KOPT-K1 (cell line): ENCODE results near the gene FILIP1L.

Experiments
- H3K27ac ChIP-seq: fragments of 200-600 bp; sonication (generic); 2 replicates; pipeline ENCODE4 v1.5.1; 2016; ENCODE audit warnings: antibody characterized with exemption, mild to moderate bottlenecking, low read depth, low read length; ENCODE audit not compliant: poor library complexity, severe bottlenecking
- H3K36me3 ChIP-seq: fragments of 200-600 bp; sonication (generic); 2 replicates; pipeline ENCODE4 v1.5.1; 2017; ENCODE audit warnings: antibody characterized with exemption, mild to moderate bottlenecking, low read length, moderate library complexity; ENCODE audit not compliant: insufficient read depth
- H3K9me3 ChIP-seq: fragments of 200-600 bp; sonication (generic); 2 replicates; pipeline ENCODE4 v1.5.1; 2017; ENCODE audit warnings: antibody characterized with exemption, low read length, mild to moderate bottlenecking; ENCODE audit not compliant: insufficient read depth, poor library complexity, severe bottlenecking

Gene FILIP1L

DNA sequence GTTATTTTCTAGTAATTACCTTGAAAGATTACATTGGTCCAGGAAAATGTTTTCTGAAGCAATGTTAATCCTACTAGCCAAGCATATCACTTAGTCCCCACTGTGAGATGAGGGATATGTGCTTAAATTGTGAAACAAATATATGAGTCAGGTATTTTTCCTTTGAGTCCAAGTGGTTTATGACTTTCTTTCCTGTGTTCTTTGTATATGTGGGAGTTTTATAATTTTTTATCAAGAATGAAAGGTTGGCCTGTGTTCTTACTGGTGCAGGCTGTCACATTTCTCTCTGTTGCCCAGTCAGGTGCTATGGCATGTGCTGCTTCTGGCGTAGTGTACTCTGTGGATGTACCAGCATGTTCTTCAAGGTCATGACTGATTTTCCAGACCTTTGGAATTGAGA, 149.2 kb downstream of the FILIP1L start:
- H3K27ac ChIP-seq = no peak overlapping the region
- no peaks in the 10 kb centered on the region for H3K36me3 ChIP-seq
- H3K9me3 ChIP-seq = no peaks in the 10 kb centered on the region

DNA sequence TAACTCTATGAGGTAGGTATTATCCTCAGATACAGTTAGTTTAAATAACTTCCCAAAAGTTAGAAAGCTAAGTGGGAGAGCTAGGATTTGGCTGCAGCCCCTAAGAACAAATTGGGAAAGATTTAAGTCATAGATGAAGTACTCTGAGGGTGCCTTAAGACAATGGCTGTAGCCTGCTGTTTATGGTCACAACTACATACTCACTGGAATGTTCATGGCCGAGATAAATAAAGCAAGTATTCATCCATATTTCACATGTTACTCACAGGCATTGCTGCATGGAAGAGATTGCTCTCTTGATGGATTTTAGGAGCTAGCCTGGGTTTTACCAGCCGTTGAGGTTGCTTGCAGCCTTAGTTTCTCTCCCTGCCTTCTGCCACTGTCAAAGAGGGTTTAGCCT, 151.6 kb downstream of the FILIP1L start:
- H3K27ac ChIP-seq = no peak overlapping the region

DNA sequence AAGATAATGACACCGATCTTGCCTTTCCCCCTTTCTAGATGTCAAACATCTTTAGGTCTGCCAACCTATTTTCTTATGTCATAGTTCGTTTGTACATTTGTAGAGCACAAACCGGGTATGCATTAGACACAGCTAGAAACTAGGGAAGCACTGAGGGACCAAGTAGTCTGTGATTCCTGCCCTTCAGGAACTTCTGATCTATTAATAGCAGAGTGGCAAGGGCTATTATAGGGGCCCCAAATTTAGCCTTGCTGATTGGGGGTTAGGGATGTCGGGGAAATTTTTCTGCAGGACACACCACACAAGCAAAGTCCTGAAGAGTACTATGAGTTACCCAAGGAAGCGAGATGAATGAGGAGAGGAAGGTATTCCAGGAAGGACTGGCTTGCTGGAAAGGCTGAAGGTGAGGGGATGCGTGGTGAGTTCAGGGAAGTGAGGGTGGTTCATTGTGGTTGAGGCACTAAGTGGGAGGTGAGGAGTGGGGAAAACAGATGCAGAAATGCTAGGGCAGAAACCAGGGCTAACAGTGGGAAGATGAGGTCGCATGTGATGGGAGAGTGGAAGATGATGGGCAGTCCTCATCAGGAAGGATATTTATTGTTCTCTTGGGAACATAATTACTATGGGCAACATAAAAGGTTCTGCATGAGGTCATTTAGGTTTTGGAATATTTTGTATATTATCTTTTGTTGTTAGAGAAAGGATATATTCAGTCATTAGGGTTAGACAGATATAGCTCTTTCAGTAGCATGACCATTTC, 152.4 kb downstream of the FILIP1L start:
- Histone ChIP-seq H3K9me3 (no peaks in the 10 kb centered on the region), H3K36me3 (no peaks in the 10 kb centered on the region), H3K27ac (no peak overlapping the region)

More for the DNA sequence above, 151.6 kb downstream of the FILIP1L start:
- Histone ChIP-seq H3K9me3 (no peaks in the 10 kb centered on the region), H3K36me3 (no peaks in the 10 kb centered on the region)

DNA sequence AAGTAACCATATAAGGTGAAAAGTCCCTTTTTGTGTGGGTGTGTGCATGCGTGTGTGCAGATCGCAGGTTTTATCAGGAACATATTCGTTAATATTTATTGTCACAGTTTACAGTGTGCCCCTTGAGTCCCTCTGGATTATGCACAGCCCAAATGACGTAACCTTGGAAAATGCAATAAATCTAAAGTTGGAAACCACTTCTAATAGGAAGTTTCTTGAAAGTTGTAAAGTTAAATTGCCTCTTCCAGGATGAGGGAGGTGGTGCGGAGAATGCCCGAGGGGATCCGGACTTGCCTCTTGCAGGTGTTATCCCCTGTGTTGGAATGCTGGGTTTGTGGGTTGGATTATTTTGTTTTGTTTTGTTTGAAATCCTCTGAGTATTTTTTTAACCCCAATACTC, 153.4 kb downstream of the FILIP1L start:
- H3K9me3 ChIP-seq = no peaks in the 10 kb centered on the region
- no peak overlapping the region for H3K27ac ChIP-seq
- H3K36me3 ChIP-seq = no peaks in the 10 kb centered on the region

DNA sequence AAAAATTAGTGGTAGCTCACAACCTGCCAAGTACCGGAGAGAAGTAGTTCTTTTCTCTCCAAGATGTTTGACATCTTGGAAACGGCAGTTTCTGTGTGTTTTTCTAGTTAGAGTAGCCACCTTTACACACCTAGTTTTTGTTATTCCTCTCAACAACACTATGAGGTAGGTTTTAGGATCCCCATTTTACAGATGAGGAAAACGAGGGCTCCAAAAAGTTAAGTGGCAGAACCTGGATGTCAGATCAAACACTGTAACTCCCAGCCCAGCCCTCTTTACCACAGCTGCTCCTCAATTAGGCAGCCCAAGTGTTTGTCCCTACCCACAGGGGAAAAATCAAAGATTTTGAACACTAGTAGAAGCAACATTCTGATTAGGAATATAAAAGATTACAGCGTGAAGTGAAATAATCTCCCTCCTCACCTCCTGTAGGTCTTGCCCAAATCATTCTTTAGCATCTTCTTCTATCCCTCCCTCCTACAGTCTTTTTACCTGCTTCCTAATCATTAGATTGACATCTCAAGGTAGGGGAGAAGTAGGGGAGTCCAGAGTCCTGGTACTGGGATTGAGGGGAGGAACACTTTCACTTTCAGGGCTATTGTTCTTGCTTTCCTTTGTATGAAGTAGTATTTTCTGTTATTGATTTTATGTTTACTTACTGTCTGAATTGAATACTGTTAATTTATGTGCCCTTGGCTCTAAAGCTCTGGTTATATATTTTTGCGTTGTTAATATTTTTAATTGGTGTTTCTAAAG, 154.0 kb downstream of the FILIP1L start:
- Histone ChIP-seq H3K36me3 (no peaks in the 10 kb centered on the region), H3K27ac (no peak overlapping the region), H3K9me3 (no peaks in the 10 kb centered on the region)

DNA sequence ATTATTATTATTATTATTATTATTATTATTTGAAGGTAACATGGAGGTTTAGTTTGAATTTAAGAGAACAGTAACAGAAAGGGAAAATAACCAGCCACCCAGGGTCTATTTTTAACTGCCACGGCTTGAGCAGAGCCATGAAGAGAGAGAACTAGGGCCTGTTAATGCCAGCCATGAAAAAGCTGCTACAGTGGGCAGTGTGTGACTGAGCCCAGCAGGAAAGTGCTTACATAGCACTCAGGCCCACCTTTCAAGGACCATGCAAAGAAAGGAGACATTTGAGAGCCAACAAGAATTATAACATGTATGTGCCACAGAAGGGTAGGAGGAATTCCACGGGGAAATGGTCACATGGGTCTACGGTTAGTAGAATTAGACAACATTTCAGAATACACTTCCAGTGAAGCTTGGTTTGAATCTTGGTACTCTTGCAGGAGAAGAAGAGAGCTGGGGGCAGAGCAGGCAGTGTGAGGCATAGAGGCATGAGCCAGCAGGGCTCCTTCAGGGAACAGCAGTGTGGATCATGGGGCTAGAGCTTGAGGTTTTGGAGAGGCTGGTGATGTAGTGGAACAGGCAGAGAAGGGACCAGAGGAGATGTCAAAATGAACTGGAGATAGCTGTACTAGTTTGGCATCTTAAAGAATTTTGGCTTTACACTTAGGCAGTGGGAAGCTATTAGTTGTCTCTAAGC, 155.9 kb downstream of the FILIP1L start:
- Histone ChIP-seq H3K36me3 (no peaks in the 10 kb centered on the region), H3K9me3 (no peaks in the 10 kb centered on the region), H3K27ac (no peak overlapping the region)

DNA sequence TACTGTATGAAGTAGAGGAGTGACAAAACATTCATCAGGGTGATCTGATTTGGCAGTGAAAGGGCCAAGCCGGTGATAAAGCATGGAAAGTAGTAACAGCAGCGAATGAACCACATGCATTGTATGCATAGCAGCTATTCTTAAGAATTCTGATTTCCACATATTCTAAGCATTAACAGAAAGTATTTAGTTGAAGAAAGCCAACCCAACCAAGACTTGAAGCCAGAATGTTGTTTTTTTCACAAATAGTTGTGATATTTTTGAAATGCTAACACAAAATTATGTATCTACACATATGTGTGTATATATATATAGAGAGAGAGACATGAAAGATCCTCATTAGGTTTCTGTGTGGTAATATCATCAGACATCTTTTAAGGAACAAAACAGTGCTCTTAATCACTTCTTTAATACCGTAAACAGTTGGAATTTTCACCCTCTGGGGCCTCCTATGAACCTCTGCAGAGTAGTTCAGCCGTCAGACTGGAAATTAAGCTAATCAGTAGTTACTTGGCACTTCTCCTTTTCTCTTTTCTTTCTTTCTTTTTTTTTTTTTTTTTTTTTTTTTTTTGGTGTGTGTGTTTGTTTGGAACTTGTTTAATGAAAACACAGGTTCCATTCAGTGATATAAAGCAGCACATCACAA, 157.0 kb downstream of the FILIP1L start:
- no peaks in the 10 kb centered on the region for H3K9me3 ChIP-seq
- no peaks in the 10 kb centered on the region for H3K36me3 ChIP-seq
- no peak overlapping the region for H3K27ac ChIP-seq

DNA sequence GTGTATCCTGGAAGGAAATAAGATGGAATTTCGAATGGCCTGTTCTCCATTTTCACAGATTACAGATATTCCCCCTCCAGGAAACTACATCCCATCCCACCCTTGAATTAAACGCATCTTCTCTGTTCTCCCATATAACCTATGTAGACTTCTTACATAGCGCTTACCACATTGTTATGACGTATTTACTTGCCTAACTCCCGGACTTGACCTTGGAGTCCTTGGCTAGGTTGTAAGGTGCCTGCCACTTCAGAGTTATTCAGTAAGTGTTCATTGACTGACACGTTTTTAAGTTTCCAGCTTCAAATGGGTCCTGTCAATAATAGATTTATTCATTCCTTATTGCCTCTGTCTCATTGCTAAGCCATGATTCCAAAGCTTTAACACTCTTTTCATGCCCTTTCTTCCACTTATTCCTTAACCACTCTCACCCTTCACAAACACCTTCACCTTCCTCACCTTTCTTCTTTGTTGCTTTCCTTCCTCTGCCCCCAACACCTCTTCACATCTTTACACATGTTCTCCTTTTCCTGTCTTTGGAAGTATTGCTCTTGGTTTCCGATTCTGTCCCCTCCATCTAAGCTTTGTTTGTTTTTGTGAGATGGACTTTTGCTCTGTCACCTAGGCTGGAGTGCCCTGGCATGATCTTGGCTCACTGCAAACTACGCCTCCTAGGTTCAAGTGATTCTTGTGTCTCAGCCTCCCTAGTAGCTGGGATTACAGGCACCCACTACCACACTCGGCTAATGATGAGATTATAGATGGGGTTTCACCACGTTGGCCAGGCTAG, 158.3 kb downstream of the FILIP1L start:
- no peak overlapping the region for H3K27ac ChIP-seq
- H3K9me3 ChIP-seq = no peaks in the 10 kb centered on the region
- no peaks in the 10 kb centered on the region for H3K36me3 ChIP-seq

DNA sequence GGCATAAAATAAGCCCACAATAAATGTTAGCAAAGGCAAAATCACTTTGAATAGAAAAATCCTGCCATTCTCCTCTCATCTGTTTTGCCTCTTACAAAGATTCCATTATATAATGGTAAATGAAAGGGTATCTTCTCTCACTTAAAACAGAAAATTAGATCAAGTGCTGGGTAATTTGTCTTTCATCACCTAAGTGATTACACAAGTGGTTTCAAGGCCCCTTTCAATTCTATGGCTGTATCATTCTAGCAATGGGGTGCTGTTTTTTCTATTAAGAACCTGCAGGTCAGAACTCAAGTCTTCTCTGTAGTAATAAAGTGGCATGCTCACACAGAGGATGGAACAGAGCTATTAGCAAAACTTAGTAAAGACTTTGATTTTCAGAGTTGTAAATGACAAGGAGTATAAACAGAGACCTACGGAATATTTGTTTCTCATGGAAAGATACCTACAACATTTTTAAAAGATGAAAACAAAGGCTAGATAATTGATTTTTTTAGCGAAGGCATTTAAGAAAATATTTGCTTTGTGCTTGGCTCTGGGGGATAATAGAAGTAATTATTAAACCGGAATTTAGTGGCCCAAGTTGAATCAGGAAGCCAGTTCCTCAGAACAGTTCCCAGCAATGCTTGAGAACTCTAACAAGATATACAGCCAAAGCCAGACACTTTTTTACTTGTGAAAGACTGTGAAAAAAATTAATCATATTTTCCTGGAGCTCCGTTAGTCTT, 159.2 kb downstream of the FILIP1L start:
- Histone ChIP-seq H3K36me3 (no peaks in the 10 kb centered on the region), H3K27ac (no peak overlapping the region), H3K9me3 (no peaks in the 10 kb centered on the region)

DNA sequence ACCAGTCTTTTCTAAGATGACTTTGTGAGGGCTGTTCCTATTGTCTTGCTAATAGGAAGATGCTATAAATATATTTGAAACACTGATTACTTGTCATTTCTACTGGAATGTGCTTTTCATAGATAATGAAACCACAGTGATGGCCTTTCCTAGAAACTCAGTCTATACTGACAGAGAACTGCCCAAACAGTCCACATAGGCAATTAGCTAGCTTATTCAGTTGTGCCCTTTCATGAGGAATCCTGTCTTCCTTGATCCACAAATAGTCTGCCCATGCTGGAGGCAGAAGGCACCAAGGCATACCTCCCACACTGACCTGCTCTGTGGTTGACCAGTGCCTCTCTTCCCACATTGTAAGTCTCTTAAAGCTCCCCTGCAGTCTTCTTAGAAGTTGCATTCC, 160.7 kb downstream of the FILIP1L start:
- no peak overlapping the region for H3K27ac ChIP-seq
- H3K36me3 ChIP-seq = no peaks in the 10 kb centered on the region

DNA sequence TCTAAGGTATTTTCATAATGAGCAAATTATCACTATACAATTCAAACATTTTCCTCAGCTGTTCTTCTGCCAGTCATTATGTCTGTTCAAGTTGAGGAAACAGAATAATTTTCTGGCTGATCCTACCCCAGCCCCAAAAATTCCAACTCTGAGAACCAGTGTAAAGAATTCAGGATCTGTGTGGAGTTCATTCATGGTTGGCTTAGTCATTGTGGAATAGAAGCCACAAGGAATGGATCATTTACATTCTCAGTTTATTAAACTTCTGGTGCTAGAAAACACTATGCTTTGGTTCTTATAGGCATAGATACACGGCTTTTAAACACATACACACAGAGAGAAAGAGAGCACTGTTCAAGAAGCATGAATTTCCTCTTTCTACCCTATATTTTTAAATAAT, 162.0 kb downstream of the FILIP1L start:
- no peak overlapping the region for H3K27ac ChIP-seq
- H3K36me3 ChIP-seq = no peaks in the 10 kb centered on the region
- no peaks in the 10 kb centered on the region for H3K9me3 ChIP-seq

More for the DNA sequence above, 160.7 kb downstream of the FILIP1L start:
- no peaks in the 10 kb centered on the region for H3K9me3 ChIP-seq

DNA sequence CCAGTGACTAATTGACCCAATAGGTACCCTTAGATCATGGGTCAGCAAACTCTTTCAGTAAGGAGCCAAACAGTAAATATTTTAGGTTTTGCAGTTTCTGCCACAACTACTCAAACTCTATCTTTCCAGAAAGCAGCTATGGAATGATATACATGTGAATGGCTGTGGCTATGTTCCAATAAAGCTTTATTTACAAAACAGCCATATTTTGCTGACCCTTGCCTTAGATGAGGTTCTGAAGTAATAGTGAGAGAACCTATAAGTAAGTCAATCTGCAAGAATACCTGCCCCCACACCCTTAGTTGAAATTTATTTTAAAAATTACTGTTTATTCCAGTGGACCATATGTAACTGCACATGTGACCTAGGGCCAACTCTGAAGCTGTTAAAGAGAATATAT, 162.6 kb downstream of the FILIP1L start:
- Histone ChIP-seq H3K9me3 (no peaks in the 10 kb centered on the region), H3K36me3 (no peaks in the 10 kb centered on the region), H3K27ac (no peak overlapping the region)

DNA sequence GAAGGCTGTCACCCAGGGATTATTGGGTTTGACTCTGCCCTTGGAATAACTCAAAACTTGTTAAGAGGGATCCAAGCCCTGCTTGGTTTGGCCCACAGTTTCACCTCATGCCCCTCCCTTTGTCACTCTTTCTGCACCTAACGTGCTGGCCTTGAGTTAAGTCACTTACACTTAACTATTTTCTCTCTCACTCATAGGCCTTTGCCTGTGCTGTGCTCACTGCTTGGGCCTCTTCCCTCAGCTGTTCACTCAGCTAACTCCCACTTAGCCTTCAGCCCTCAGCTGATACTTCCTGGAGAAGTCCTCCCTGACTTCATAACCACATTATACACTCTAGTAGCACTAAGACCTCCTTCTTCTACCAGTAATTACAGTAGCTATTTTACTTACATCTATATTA, 163.4 kb downstream of the FILIP1L start:
- Histone ChIP-seq H3K36me3 (no peaks in the 10 kb centered on the region), H3K27ac (no peak overlapping the region), H3K9me3 (no peaks in the 10 kb centered on the region)
